SH-SY5Y (cell line): ENCODE results near the gene MRM3.

Source experiments
- GATA2 ChIP-seq: IDR thresholded peaks from 2 replicates; pipeline ENCODE4 v1.6.1; 2011; ENCODE audit warnings: mild to moderate bottlenecking, low read depth, low read length
- GATA3 ChIP-seq: IDR thresholded peaks from 2 replicates; pipeline ENCODE4 v1.6.1; 2011; ENCODE audit warnings: low read depth, mild to moderate bottlenecking, low read length, moderate library complexity

GRCh38 chr17:796609-797008 is 14.5 kb downstream of the MRM3 start:
- TF ChIP-seq GATA3 (no peak), GATA2 (no peak)
